Neural progenitor cell (in vitro differentiated cells): ENCODE results near the gene PPFIA2. TPM values are rescaled to one million over a fixed set of nuclear protein-coding genes. Genes with fewer than 3 reads are reported as not detected.
A peak's percentile ranks its signal among the peaks of the same experiment; 100 is the strongest.

ENCODE experiments used
- DNase-seq: peaks from one replicate; pipeline ENCODE4 v3.0.0-alpha.2; 2016; ENCODE audit warnings: low spot score
- H2AFZ ChIP-seq: fragments of 200-600 bp; sonication (generic); replicated peaks from 2 replicates; pipeline ENCODE4 v1.6.1; 2016; ENCODE audit warnings: antibody characterized with exemption
- H3F3A ChIP-seq: fragments of 200-600 bp; sonication (generic); 2 replicates; pipeline ENCODE4 v1.6.1; 2016; ENCODE audit warnings: antibody characterized with exemption, low read depth
- H3K27ac ChIP-seq: fragments of 200-600 bp; sonication (generic); 2 replicates; pipeline ENCODE4 v1.5.1; 2016; ENCODE audit warnings: mild to moderate bottlenecking
- H3K27me3 ChIP-seq: fragments of 200-600 bp; sonication (generic); 2 replicates; pipeline ENCODE4 v1.6.1; 2016; ENCODE audit warnings: mild to moderate bottlenecking, moderate library complexity
- H3K36me3 ChIP-seq: fragments of 200-600 bp; sonication (generic); 2 replicates; pipeline ENCODE4 v1.5.1; 2016
- H3K4me1 ChIP-seq: fragments of 200-600 bp; sonication (generic); 2 replicates; pipeline ENCODE4 v1.6.1; 2016; ENCODE audit warnings: mixed run types
- H3K4me2 ChIP-seq: fragments of 200-600 bp; sonication (generic); 2 replicates; pipeline ENCODE4 v1.6.1; 2016
- H3K4me3 ChIP-seq: fragments of 200-600 bp; sonication (generic); 2 replicates; pipeline ENCODE4 v1.5.1; 2016
- H3K79me2 ChIP-seq: fragments of 200-600 bp; sonication (generic); 2 replicates; pipeline ENCODE4 v1.6.1; 2016; ENCODE audit warnings: low read depth
- H3K9ac ChIP-seq: fragments of 200-600 bp; sonication (generic); 2 replicates; pipeline ENCODE4 v1.6.1; 2016
- H3K9me3 ChIP-seq: fragments of 200-600 bp; sonication (generic); 2 replicates; pipeline ENCODE4 v1.5.1; 2016; ENCODE audit warnings: low read depth
- H4K20me1 ChIP-seq: fragments of 200-600 bp; sonication (generic); 2 replicates; pipeline ENCODE4 v1.6.1; 2016; ENCODE audit warnings: low read depth
- H3K27ac Mint-ChIP-seq: 3 replicates; pipeline ENCODE4 v1.8.0; 2021; ENCODE audit warnings: mixed read lengths
- H3K27me3 Mint-ChIP-seq: 2 replicates; pipeline ENCODE4 v1.8.0; 2022; ENCODE audit warnings: low read depth, mild to moderate bottlenecking, inconsistent platforms, moderate library complexity, mixed read lengths; ENCODE audit not compliant: insufficient read depth
- H3K36me3 Mint-ChIP-seq: 3 replicates; pipeline ENCODE4 v1.8.0; 2021; ENCODE audit warnings: mixed read lengths
- H3K4me1 Mint-ChIP-seq: 3 replicates; pipeline ENCODE4 v1.8.0; 2021; ENCODE audit warnings: mixed read lengths
- H3K4me3 Mint-ChIP-seq: 3 replicates; pipeline ENCODE4 v1.8.0; 2021; ENCODE audit warnings: mild to moderate bottlenecking, moderate library complexity, mixed read lengths
- H3K9me3 Mint-ChIP-seq: 3 replicates; pipeline ENCODE4 v1.8.0; 2020; ENCODE audit warnings: mixed read lengths
- CTCF ChIP-seq: fragments of 200-600 bp; sonication (generic); IDR thresholded peaks from 2 replicates; pipeline ENCODE4 v1.5.1; 2017; ENCODE audit warnings: antibody characterized with exemption, mild to moderate bottlenecking
- EZH2 ChIP-seq: fragments of 200-600 bp; sonication (generic); IDR thresholded peaks from 2 replicates; pipeline ENCODE4 v1.6.1; 2017; ENCODE audit warnings: antibody characterized with exemption, mild to moderate bottlenecking, moderate library complexity
- EZH2phosphoT487 ChIP-seq: fragments of 200-600 bp; sonication (generic); IDR thresholded peaks from 2 replicates; pipeline ENCODE4 v1.6.1; 2017; ENCODE audit warnings: antibody characterized with exemption
- total RNA-seq: library from RNA; depleted of rRNA; stranded (reverse); fragments of >200 nt; gene quantifications from 2 replicates; pipeline ENCODE4 v1.2.3, GENCODE V29; 2015; ENCODE audit warnings: low replicate concordance

Gene PPFIA2
- total RNA-seq, 1 donor from 2014 or later, result 1.4 TPM

GRCh38 chr12:81543621-81544139 lies 215.5 kb downstream of the PPFIA2 start:
- no peak for DNase-seq
- H3K9me3 ChIP-seq, result no peaks in the 10 kb centered on the region
- H3K4me3 Mint-ChIP-seq, result no peak overlapping the region
- no peak overlapping the region for H3K27ac ChIP-seq
- no peaks in the 10 kb centered on the region for H3K27me3 ChIP-seq
- H2AFZ ChIP-seq, result no peak overlapping the region
- no peak overlapping the region for H3K9ac ChIP-seq
- no peaks in the 10 kb centered on the region for H3K4me1 Mint-ChIP-seq
- no peaks in the 10 kb centered on the region for H3F3A ChIP-seq
- TF ChIP-seq EZH2 (no peak), CTCF (no peak)
- H3K27ac Mint-ChIP-seq, result no peak overlapping the region
- no peaks in the 10 kb centered on the region for H3K9me3 Mint-ChIP-seq
- H3K36me3 ChIP-seq, result no peaks in the 10 kb centered on the region
- H3K4me3 ChIP-seq, result no peak overlapping the region
- no peaks in the 10 kb centered on the region for H3K79me2 ChIP-seq
- no peaks in the 10 kb centered on the region for H3K27me3 Mint-ChIP-seq
- no peak overlapping the region for H3K4me2 ChIP-seq
- no peaks in the 10 kb centered on the region for H3K36me3 Mint-ChIP-seq
- no peaks in the 10 kb centered on the region for H3K4me1 ChIP-seq
- H4K20me1 ChIP-seq, result no peaks in the 10 kb centered on the region

GRCh38 chr12:81542065-81543010 lies 216.8 kb downstream of the PPFIA2 start:
- Mint-ChIP-seq H3K27ac (no peak overlapping the region), H3K4me3 (no peak overlapping the region)

GRCh38 chr12:81541121-81541520 lies 218.0 kb downstream of the PPFIA2 start:
- Histone ChIP-seq H3K27me3 (no peaks in the 10 kb centered on the region), H3K4me1 (no peaks in the 10 kb centered on the region), H3K4me3 (no peak overlapping the region), H3K4me2 (no peak overlapping the region), H3K36me3 (no peaks in the 10 kb centered on the region), H3F3A (no peaks in the 10 kb centered on the region), H3K9me3 (no peaks in the 10 kb centered on the region), H4K20me1 (no peaks in the 10 kb centered on the region), H3K27ac (no peak overlapping the region), H3K79me2 (no peaks in the 10 kb centered on the region), H2AFZ (no peak overlapping the region), H3K9ac (no peak overlapping the region)
- Mint-ChIP-seq H3K27ac (no peak overlapping the region), H3K27me3 (no peaks in the 10 kb centered on the region), H3K9me3 (no peaks in the 10 kb centered on the region), H3K4me1 (no peaks in the 10 kb centered on the region), H3K4me3 (no peak overlapping the region), H3K36me3 (no peaks in the 10 kb centered on the region)
- no peak for DNase-seq
- TF ChIP-seq CTCF (no peak), EZH2phosphoT487 (no peak), EZH2 (no peak)

More at GRCh38 chr12:81542065-81543010, 216.8 kb downstream of the PPFIA2 start:
- Histone ChIP-seq H3K79me2 (no peaks in the 10 kb centered on the region), H3K9me3 (no peaks in the 10 kb centered on the region), H3K36me3 (no peaks in the 10 kb centered on the region), H3K4me2 (no peak overlapping the region), H3K27me3 (no peaks in the 10 kb centered on the region), H4K20me1 (no peaks in the 10 kb centered on the region), H3K4me3 (no peak overlapping the region), H3K9ac (no peak overlapping the region), H3K27ac (no peak overlapping the region), H3F3A (no peaks in the 10 kb centered on the region), H3K4me1 (no peaks in the 10 kb centered on the region), H2AFZ (no peak overlapping the region)
- no peaks in the 10 kb centered on the region for H3K4me1 Mint-ChIP-seq
- H3K27me3 Mint-ChIP-seq, result no peaks in the 10 kb centered on the region
- no peaks in the 10 kb centered on the region for H3K9me3 Mint-ChIP-seq
- peak; percentile 7 for DNase-seq
- TF ChIP-seq CTCF (no peak), EZH2phosphoT487 (no peak), EZH2 (no peak)
- H3K36me3 Mint-ChIP-seq, result no peaks in the 10 kb centered on the region
